ENCODE results near the gene COLEC12.
"Not testable (repeated sequence)": the region's sequence is repeated elsewhere in the genome, so short reads cannot be mapped to it uniquely, and the experiment has no call there.

COLEC12 gene

GRCh38 chr18:407191-407590 lies 93.3 kb downstream of the COLEC12 start:
- H3K9me3 ChIP-seq (ENCODE audit: insufficient read depth, low read length): no peaks in the 10 kb centered on the region
- no peaks in the 10 kb centered on the region for H3F3A ChIP-seq (ENCODE audit: insufficient read depth)
- no peaks in the 10 kb centered on the region for H4K20me1 ChIP-seq (ENCODE audit: low read depth, low read length)
- H3K4me2 ChIP-seq (ENCODE audit: low read depth, low read length, poor library complexity, severe bottlenecking): no peak overlapping the region
- H3K79me2 ChIP-seq (ENCODE audit: insufficient read depth, low read length): no peaks in the 10 kb centered on the region
- no peaks in the 10 kb centered on the region for H3K27me3 ChIP-seq (ENCODE audit: low read length)
- TF ChIP-seq EZH2phosphoT487 (conservative IDR thresholded peaks at IDR 0.05; ENCODE audit: low read length): no peak
- TF ChIP-seq CTCF (IDR thresholded peaks at IDR 0.05; ENCODE audit: insufficient read depth, low read length, poor library complexity, severe bottlenecking): no peak
- H2AFZ ChIP-seq (ENCODE audit: low read depth, low read length, severe bottlenecking): no peak overlapping the region
- no peaks in the 10 kb centered on the region for H3K9me2 ChIP-seq (replicated peaks; ENCODE audit: insufficient read depth, low read length)
- no peak overlapping the region for H3K9ac ChIP-seq (ENCODE audit: low read length)
- no peaks in the 10 kb centered on the region for H3K36me3 ChIP-seq (ENCODE audit: low read length)
- no peak overlapping the region for H3K27ac ChIP-seq (ENCODE audit: low read depth, low read length)
- no peak overlapping the region for H3K4me3 ChIP-seq (ENCODE audit: insufficient read depth, low read length, poor library complexity, severe bottlenecking)

DNA sequence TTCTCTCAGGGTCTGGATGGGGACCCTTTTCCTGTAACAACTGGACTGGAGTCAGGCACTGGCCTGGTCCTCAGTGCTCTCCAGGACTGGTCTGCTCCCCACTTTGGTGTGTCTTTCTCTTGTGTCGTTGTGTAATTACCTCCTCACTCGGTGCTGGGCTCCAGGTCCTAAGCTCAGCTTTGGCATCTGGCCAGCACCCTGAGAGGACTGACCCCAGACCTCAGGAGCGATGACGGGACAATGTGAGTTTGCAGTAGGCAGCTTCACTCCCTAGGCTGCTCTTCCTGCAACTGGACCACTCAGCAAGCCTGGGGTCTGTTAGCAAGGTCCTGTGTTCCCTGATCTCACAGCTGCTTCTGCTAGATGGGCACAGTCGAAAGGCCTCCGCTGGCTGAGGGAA lies 93.8 kb downstream of the COLEC12 start:
- no peak overlapping the region for H3K9ac ChIP-seq (ENCODE audit: low read length)
- H3K27ac ChIP-seq (ENCODE audit: low read depth, low read length): no peak overlapping the region
- H3K9me3 ChIP-seq (ENCODE audit: insufficient read depth, low read length): no peaks in the 10 kb centered on the region
- no peaks in the 10 kb centered on the region for H3K27me3 ChIP-seq (ENCODE audit: low read length)
- H4K20me1 ChIP-seq (ENCODE audit: low read depth, low read length): no peaks in the 10 kb centered on the region
- no peak overlapping the region for H3K4me2 ChIP-seq (ENCODE audit: low read depth, low read length, poor library complexity, severe bottlenecking)
- H3K4me3 ChIP-seq (ENCODE audit: insufficient read depth, low read length, poor library complexity, severe bottlenecking): no peak overlapping the region
- H3K9me2 ChIP-seq (replicated peaks; ENCODE audit: insufficient read depth, low read length): no peaks in the 10 kb centered on the region
- H3K36me3 ChIP-seq (ENCODE audit: low read length): no peaks in the 10 kb centered on the region
- H3F3A ChIP-seq (ENCODE audit: insufficient read depth): no peaks in the 10 kb centered on the region
- no peak for TF ChIP-seq CTCF (IDR thresholded peaks at IDR 0.05; ENCODE audit: insufficient read depth, low read length, poor library complexity, severe bottlenecking)
- no peak for TF ChIP-seq EZH2phosphoT487 (conservative IDR thresholded peaks at IDR 0.05; ENCODE audit: low read length)
- no peak overlapping the region for H2AFZ ChIP-seq (ENCODE audit: low read depth, low read length, severe bottlenecking)
- H3K79me2 ChIP-seq (ENCODE audit: insufficient read depth, low read length): no peaks in the 10 kb centered on the region

- not testable (repeated sequence) for H3K9me3 ChIP-seq (ENCODE audit: insufficient read depth, low read length); H3K79me2 ChIP-seq (ENCODE audit: insufficient read depth, low read length); H3K4me2 ChIP-seq (ENCODE audit: low read depth, low read length, poor library complexity, severe bottlenecking); H3K9ac ChIP-seq (ENCODE audit: low read length); H3K36me3 ChIP-seq (ENCODE audit: low read length); H3K27ac ChIP-seq (ENCODE audit: low read depth, low read length); H3K27me3 ChIP-seq (ENCODE audit: low read length); H2AFZ ChIP-seq (ENCODE audit: low read depth, low read length, severe bottlenecking); H3K9me2 ChIP-seq (replicated peaks; ENCODE audit: insufficient read depth, low read length); H4K20me1 ChIP-seq (ENCODE audit: low read depth, low read length); H3F3A ChIP-seq (ENCODE audit: insufficient read depth); H3K4me3 ChIP-seq (ENCODE audit: insufficient read depth, low read length, poor library complexity, severe bottlenecking)
Measured at GRCh38 chr18:405006-405405, 95.5 kb downstream of the COLEC12 start.

GRCh38 chr18:404061-404636 lies 96.4 kb downstream of the COLEC12 start:
- H4K20me1 ChIP-seq (ENCODE audit: low read depth, low read length): no peaks in the 10 kb centered on the region
- no peak overlapping the region for H3K4me3 ChIP-seq (ENCODE audit: insufficient read depth, low read length, poor library complexity, severe bottlenecking)
- no peak overlapping the region for H2AFZ ChIP-seq (ENCODE audit: low read depth, low read length, severe bottlenecking)
- no peak overlapping the region for H3K4me2 ChIP-seq (ENCODE audit: low read depth, low read length, poor library complexity, severe bottlenecking)
- H3K27ac ChIP-seq (ENCODE audit: low read depth, low read length): no peak overlapping the region
- no peaks in the 10 kb centered on the region for H3K79me2 ChIP-seq (ENCODE audit: insufficient read depth, low read length)
- no peak overlapping the region for H3K9ac ChIP-seq (ENCODE audit: low read length)
- no peaks in the 10 kb centered on the region for H3F3A ChIP-seq (ENCODE audit: insufficient read depth)
- H3K36me3 ChIP-seq (ENCODE audit: low read length): no peaks in the 10 kb centered on the region
- no peaks in the 10 kb centered on the region for H3K27me3 ChIP-seq (ENCODE audit: low read length)
- H3K9me3 ChIP-seq (ENCODE audit: insufficient read depth, low read length): no peaks in the 10 kb centered on the region
- H3K9me2 ChIP-seq (replicated peaks; ENCODE audit: insufficient read depth, low read length): no peaks in the 10 kb centered on the region
- TF ChIP-seq CTCF (IDR thresholded peaks at IDR 0.05; ENCODE audit: insufficient read depth, low read length, poor library complexity, severe bottlenecking): no peak
- no peak for TF ChIP-seq EZH2phosphoT487 (conservative IDR thresholded peaks at IDR 0.05; ENCODE audit: low read length)
